Body of pancreas (tissue), 4 donors: ENCODE measurements around the gene PIANP. TPM values are rescaled to one million over a fixed set of nuclear protein-coding genes. Genes with fewer than 3 reads are reported as not detected.

Experiments
- ATAC-seq: fragments of 150-250 bp; one replicate; pipeline ENCODE4 v1.9.1; 2016
- DNase-seq, 4 donors: peaks; one replicate each; pipeline ENCODE4 v3.0.0-alpha.2; 2019
- H3K27ac ChIP-seq, 4 donors: fragments of 200-600 bp; sonication (generic); 1 replicate in 3 of 4; 2 replicates in 1 of 4; pipeline versions ENCODE4 v1.5.1 to v1.6.1; 2016 to 2019; ENCODE audit warnings: mild to moderate bottlenecking in 1 of 4, mixed read lengths in 1 of 4, moderate library complexity in 1 of 4
- H3K27me3 ChIP-seq, 2 donors: fragments of 200-600 bp; sonication (generic); one replicate each; pipeline ENCODE4 v1.6.0; 2016; ENCODE audit warnings: mild to moderate bottlenecking in 1 of 2
- H3K36me3 ChIP-seq, 2 donors: fragments of 200-600 bp; sonication (generic); replicated peaks in 1 of 2; 2 replicates each; pipeline ENCODE4 v1.5.1; 2016; ENCODE audit warnings: low read depth in 2 of 2; ENCODE audit not compliant: insufficient read depth in 1 of 2
- H3K4me1 ChIP-seq: fragments of 200-600 bp; sonication (generic); one replicate; pipeline ENCODE4 v1.6.0; 2016
- H3K4me3 ChIP-seq, 2 donors: fragments of 200-600 bp; sonication (generic); 1 replicate in 1 of 2; 2 replicates in 1 of 2; pipeline ENCODE4 v1.5.1; 2016 to 2019
- H3K9me3 ChIP-seq, 3 donors: fragments of 200-600 bp; sonication (generic); 1 replicate in 2 of 3; 2 replicates in 1 of 3; pipeline ENCODE4 v1.5.1; 2016
- CTCF ChIP-seq, 7 experiments: fragments of 450-650 bp in 4 of 7; fragments of 200-600 bp in 3 of 7; sonication (generic) in 3 of 7; IDR thresholded peaks; one replicate each; pipeline ENCODE4 v1.5.1; 2016 to 2019; ENCODE audit warnings: antibody characterized with exemption in 7 of 7
- POLR2A ChIP-seq, 3 donors: fragments of 450-650 bp; IDR thresholded peaks; one replicate each; pipeline ENCODE4 v1.6.1; 2016; ENCODE audit warnings: antibody characterized with exemption in 3 of 3, mild to moderate bottlenecking in 2 of 3
- WGBS, 2 donors: methylation state at CpG; one replicate each; pipeline ENCODE4 v1.1.5; 2017; 5-methylcytosine and 5-hydroxymethylcytosine counted together
- intact Hi-C: fragments of 100-400 bp; cut with DNase I; formaldehyde crosslinking; loops from one replicate; pipeline ENCODE4 v1.15.1; 2023
- total RNA-seq, 2 donors: library from RNA; depleted of rRNA; stranded (reverse); fragments of >200 nt; gene quantifications; one replicate each; pipeline ENCODE4 v1.1.0, GENCODE V29; 2016

Gene PIANP
- total RNA-seq, 2 donors from 2014 or later, result not detected

- ATAC-seq (no peak), DNase-seq (no peak)
- TF ChIP-seq POLR2A (IDR thresholded peaks at IDR 0.05) (no peak), CTCF (IDR thresholded peaks at IDR 0.05) (no peak)
- Histone ChIP-seq H3K4me1 (no peaks in the 10 kb centered on the region), H3K27me3 (no peaks in the 10 kb centered on the region), H3K36me3 (peaks cover 19 to 26% of the 10 kb centered on the region in 2 donors), H3K27ac (no peak overlapping the region), H3K4me3 (no peak overlapping the region), H3K9me3 (no peaks in the 10 kb centered on the region)
- intact Hi-C loops, result no loop called here
- 91 to 94% methylated on average over 8 of the region's 8 CpGs for WGBS, 2 donors
These were observed 29.6 kb upstream of the PIANP start for GRCh38 chr12:6730169-6730568.

GRCh38 chr12:6729186-6729585, 28.6 kb upstream of the PIANP start:
- WGBS, 2 donors, result 88 to 94% methylated on average over 8 to 16 of the region's 18 CpGs
- no peak overlapping the region for H3K27ac ChIP-seq
- ATAC-seq, result no peak
- no peak for DNase-seq
- no peak for TF ChIP-seq CTCF (IDR thresholded peaks at IDR 0.05)
- TF ChIP-seq POLR2A (IDR thresholded peaks at IDR 0.05), result no peak
- H3K27me3 ChIP-seq, result no peaks in the 10 kb centered on the region
- peaks cover 9% of the 10 kb centered on the region for H3K4me1 ChIP-seq
- no peaks in the 10 kb centered on the region for H3K9me3 ChIP-seq
- no peak overlapping the region for H3K4me3 ChIP-seq
- H3K36me3 ChIP-seq, result peaks cover 19 to 26% of the 10 kb centered on the region in 2 donors
- intact Hi-C loops, result no loop called here

GRCh38 chr12:6725350-6725749, 24.7 kb upstream of the PIANP start:
- no peaks in the 10 kb centered on the region for H3K27me3 ChIP-seq
- no peaks in the 10 kb centered on the region for H3K9me3 ChIP-seq
- DNase-seq, result no peak
- H3K36me3 ChIP-seq, result peaks cover 15 to 16% of the 10 kb centered on the region in 2 donors
- intact Hi-C loops, result no loop called here
- TF ChIP-seq POLR2A (IDR thresholded peaks at IDR 0.05), result no peak
- H3K27ac ChIP-seq, result no peak overlapping the region
- H3K4me3 ChIP-seq, result no peak overlapping the region
- H3K4me1 ChIP-seq, result peaks cover 9% of the 10 kb centered on the region
- ATAC-seq, result no peak
- 90 to 92% methylated on average over 7 of the region's 7 CpGs for WGBS, 2 donors

GRCh38 chr12:6724409-6724797, 23.8 kb upstream of the PIANP start:
- H3K27me3 ChIP-seq, result no peaks in the 10 kb centered on the region
- DNase-seq (peak in 2 of 4 donors; percentile 11 to 22), ATAC-seq (no peak)
- peak overlapping the region; percentile 10 to 23 for H3K4me3 ChIP-seq
- no peaks in the 10 kb centered on the region for H3K9me3 ChIP-seq
- H3K4me1 ChIP-seq, result peaks cover 9% of the 10 kb centered on the region
- 5 to 16% methylated on average over 9 to 10 of the region's 10 CpGs for WGBS, 2 donors
- intact Hi-C loops, result no loop called here
- H3K27ac ChIP-seq, result peak overlapping the region; percentile 64 to 91 (median 86)
- TF ChIP-seq POLR2A (IDR thresholded peaks at IDR 0.05) (no peak), CTCF (IDR thresholded peaks at IDR 0.05) (no peak)
- peaks cover 5 to 10% of the 10 kb centered on the region in 2 donors for H3K36me3 ChIP-seq

- DNase-seq, result peak; percentile 96 to 98 (median 98)
- 0% methylated on average over 35 to 49 of the region's 49 CpGs for WGBS, 2 donors
- ATAC-seq, result peak; percentile 99
- Histone ChIP-seq H3K4me1 (peaks cover 9% of the 10 kb centered on the region), H3K27ac (peak within 1 kb of the TSS; percentile 64 to 91 (median 86)), H3K36me3 (peaks cover 0 to 5% of the 10 kb centered on the region in 2 donors), H3K27me3 (no peaks in the 10 kb centered on the region), H3K9me3 (no peaks in the 10 kb centered on the region), H3K4me3 (peak within 1 kb of the TSS; percentile 10 to 23)
- intact Hi-C loops, result no loop called here
- peak in 1 of 7 experiments; percentile 23 for TF ChIP-seq CTCF (IDR thresholded peaks at IDR 0.05)
- peak; percentile 40 to 83 (median 79) for TF ChIP-seq POLR2A (IDR thresholded peaks at IDR 0.05)
These were observed 23.2 kb upstream of the PIANP start, which contains the start of gene COPS7A for GRCh38 chr12:6723607-6724408. Gene COPS7A, plus strand, starts transcription at chr12:6724046. Its CDS starts 611 bp downstream, at chr12:6724657.
